ENCODE data around the gene HECTD2. TPM values are rescaled to one million over a fixed set of nuclear protein-coding genes. Genes with fewer than 3 reads are reported as not detected.
"Not testable (repeated sequence)": the region's sequence is repeated elsewhere in the genome, so short reads cannot be mapped to it uniquely, and the experiment has no call there.

Gene HECTD2
- total and polyA plus RNA-seq, 2 of the 8 experiments (the other 6 are each of a cell fraction or from before 2014, with no cell fraction given) = 5.7 to 11.9 TPM

- H4K5ac ChIP-seq (ENCODE audit: insufficient read length, low read depth, low read length); H4K91ac ChIP-seq (replicated peaks; ENCODE audit: insufficient read length, low read length); H2BK12ac ChIP-seq (ENCODE audit: low read depth, low read length); H2AK5ac ChIP-seq (ENCODE audit: low read depth, low read length); H3K36me3 ChIP-seq (ENCODE audit: control insufficient read depth in 2 of 4, insufficient read depth in 4 of 4, low read length in 3 of 4); H3K4me3 ChIP-seq (ENCODE audit: extremely low read depth in 1 of 4, insufficient read depth in 2 of 4, low read depth in 3 of 4, low read length in 4 of 4); H2BK20ac ChIP-seq (ENCODE audit: low read length); H3K9ac ChIP-seq (replicated peaks in 1 of 4; ENCODE audit: extremely low read depth in 1 of 4, low read depth in 3 of 4, low read length in 3 of 4); H3K23ac ChIP-seq (ENCODE audit: insufficient read length); H2BK120ac ChIP-seq (replicated peaks; ENCODE audit: low read depth, low read length); H2BK5ac ChIP-seq (ENCODE audit: low read depth, low read length); H3K23me2 ChIP-seq (ENCODE audit: low read depth, low read length); DNase-seq (ENCODE audit: low read depth in 1 of 2, low spot score in 2 of 2); H3K14ac ChIP-seq (ENCODE audit: insufficient read length); H3K4me2 ChIP-seq (ENCODE audit: insufficient read depth in 1 of 2, low read depth in 2 of 2, low read length in 2 of 2); H4K8ac ChIP-seq (ENCODE audit: extremely low read depth, insufficient read depth, low read length); H3K27ac ChIP-seq (ENCODE audit: low read depth, low read length); FAIRE-seq; H3K9me3 ChIP-seq (ENCODE audit: insufficient read depth in 2 of 2, low read depth in 1 of 2, low read length in 1 of 2); H3K27me3 ChIP-seq (replicated peaks in 1 of 4; ENCODE audit: control insufficient read depth in 3 of 4, extremely low read depth in 1 of 4, insufficient read depth in 3 of 4, low read length in 3 of 4); H3K79me2 ChIP-seq (ENCODE audit: control insufficient read depth in 1 of 2, insufficient read depth in 2 of 2, low read length in 2 of 2); H2AFZ ChIP-seq (ENCODE audit: low read length); H3K4me1 ChIP-seq (replicated peaks in 1 of 4; ENCODE audit: control insufficient read depth in 3 of 4, insufficient read depth in 4 of 4, low read length in 3 of 4); H4K20me1 ChIP-seq (replicated peaks in 1 of 2; ENCODE audit: control insufficient read depth in 1 of 2, insufficient read depth in 2 of 2, low read length in 2 of 2); H3K79me1 ChIP-seq (ENCODE audit: low read depth, low read length); H2BK15ac ChIP-seq (ENCODE audit: low read length); CTCF ChIA-PET (ENCODE audit: partially characterized antibody); H3K18ac ChIP-seq (ENCODE audit: extremely low read depth, low read length); H3K4ac ChIP-seq (replicated peaks; ENCODE audit: insufficient read length, low read depth, low read length); H3K56ac ChIP-seq (replicated peaks; ENCODE audit: insufficient read length, low read depth, low read length); POLR2A ChIA-PET (ENCODE audit: partially characterized antibody): not testable (repeated sequence)
- no CpG with 5 or more reads among the region's 1 CpG for WGBS, 2 experiments (ENCODE audit: extremely low coverage in 1 of 2, insufficient coverage in 1 of 2, insufficient read length in 1 of 2, insufficient replicate concordance in 2 of 2, low coverage in 1 of 2, low lambda C conversion rate in 2 of 2, missing lambda C conversion rate in 1 of 2)
These were observed 124.6 kb downstream of the HECTD2 start for GRCh38 chr10:91534789-91535188.

Data from H1 (cell line).